Stimulated activated CD8-positive, alpha-beta memory T cell treated with anti-CD3 and anti-CD28 coated beads, Interleukin-4, amount 100 ng/mL, for 1 hour (primary cell): Measurements from ENCODE around the gene SLCO1B3.

ENCODE experiments used
- DNase-seq, 2 donors: peaks; one replicate each; pipeline ENCODE4 v3.0.0-alpha.2; 2020; ENCODE audit warnings: low read depth in 2 of 2, low spot score in 1 of 2

The SLCO1B3 gene

DNA sequence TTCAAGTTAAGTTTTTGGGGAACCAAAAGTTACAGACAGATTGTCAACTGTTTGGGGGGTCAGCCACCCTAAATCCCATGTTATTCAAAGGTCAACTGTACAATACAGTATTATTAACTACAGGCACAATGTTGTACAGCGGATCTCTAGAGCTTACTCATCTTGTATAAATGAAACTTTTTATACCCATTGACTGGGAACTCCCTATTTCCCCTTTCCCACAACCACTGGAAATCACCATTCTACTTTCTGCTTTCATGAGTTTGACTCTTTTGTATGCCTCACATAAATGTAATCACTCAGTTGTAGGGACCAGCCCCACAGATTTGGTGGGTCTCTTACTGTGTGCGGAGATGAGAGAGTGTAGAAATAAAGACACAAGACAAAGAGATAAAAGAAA is 57.8 kb downstream of the SLCO1B3 start:
- DNase-seq = no peak

DNA sequence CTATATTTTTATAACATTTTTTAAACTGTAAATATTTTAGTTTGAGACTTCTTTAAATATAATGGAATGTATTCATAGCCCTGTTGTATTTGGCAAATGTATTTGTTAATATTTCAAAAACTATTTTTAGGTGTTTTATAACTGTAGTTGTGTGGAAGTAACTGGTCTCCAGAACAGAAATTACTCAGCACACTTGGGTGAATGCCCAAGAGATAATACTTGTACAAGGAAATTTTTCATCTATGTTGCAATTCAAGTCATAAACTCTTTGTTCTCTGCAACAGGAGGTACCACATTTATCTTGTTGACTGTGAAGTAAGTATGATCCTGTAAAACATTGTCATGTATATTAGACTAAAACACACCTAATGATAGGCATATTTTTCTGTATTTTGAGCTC is 72.8 kb downstream of the SLCO1B3 start:
- DNase-seq = no peak

DNA sequence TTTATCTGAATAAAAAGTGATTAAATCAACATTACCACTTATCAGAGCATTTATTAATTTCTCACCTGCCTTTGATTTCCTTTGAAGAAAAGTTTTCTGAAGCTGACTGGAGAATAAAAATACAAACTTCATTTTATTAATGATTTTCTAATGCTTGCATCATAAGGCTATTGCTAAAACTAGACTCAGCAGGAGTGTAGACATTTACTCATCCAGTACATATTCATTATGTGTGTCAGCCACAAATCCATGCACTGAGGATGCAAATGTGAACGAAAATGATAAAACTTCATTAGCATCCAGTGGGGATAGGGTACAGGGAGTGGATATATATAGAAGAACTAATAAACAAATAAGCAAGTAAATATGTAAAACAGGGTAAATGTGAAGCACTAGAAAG is 74.6 kb downstream of the SLCO1B3 start:
- no peak for DNase-seq

DNA sequence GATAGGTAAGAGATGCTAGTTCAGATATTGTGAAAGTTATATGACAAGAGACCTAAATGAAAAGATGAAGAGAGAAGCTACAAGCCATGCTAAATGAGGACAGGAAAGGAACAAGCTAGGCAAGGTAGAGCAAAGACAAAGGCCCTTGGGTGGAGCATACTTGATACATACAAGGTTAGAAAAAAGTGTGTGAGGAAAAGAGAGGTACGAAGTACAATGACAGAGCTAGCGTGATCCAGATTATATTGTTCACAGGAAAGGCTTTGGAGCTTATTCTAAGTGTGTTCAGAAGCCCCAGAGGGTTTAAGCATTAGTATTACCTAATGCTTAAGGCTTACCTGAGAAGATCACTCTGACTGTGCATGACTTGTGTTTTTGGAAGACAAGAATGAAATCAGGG is 75.0 kb downstream of the SLCO1B3 start:
- DNase-seq = no peak

DNA sequence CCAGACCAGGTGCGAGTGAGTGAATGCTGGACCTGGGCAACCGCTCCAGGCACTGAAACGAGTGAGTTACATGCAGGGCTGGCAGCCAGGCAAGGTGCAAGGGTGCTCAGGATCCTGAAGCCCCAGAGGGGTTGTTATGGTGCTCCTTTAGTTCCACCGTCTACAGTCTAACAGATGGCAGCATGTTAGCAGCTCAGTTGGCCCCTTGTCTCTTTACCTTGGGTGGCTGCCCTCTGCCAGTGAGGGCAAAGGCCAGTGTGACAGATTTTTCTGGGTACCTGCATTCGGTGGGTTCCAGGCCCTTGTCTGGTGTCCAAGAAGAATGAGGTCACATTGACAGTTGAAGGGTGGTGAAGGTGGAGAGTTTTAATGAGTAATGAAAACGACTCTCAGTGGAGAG is 106.8 kb downstream of the SLCO1B3 start:
- DNase-seq = no peak

DNA sequence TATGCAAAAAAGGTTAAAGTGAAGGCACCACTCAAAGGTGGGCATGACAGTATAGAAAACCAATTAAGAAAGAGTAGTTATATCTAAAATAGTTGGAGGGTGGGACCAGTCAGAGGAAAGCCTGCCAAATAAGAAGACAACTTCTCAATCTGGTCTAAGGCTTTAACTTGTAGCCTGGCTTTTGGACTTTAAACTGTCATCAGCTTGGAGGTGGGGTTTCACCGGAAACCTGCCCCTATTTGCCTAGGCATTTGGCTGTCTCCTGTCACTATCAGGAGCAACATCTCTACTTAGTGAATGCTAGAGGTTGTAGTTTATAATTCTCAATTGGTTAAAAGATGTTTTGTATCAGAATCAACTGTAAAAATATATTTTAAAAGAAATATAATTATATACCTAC is 107.3 kb downstream of the SLCO1B3 start:
- DNase-seq = no peak

DNA sequence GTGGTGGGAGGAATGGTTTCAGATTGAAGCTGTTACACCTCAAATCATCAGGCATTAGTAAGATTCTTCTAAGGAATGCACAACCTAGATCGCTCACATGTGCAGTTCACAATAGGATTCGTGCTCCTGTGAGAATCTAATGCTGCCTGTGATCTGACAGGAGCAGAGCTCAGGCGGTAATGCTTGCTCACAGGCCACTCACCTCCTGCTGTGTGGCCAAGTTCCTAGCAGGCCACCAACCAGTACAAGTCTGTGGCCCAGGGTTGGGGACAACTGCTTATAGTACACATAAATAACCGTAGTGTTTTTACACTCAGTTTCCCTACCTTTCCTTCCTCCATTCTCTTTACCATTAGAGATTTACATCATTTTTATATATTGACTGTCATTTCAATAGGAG is 121.4 kb downstream of the SLCO1B3 start:
- DNase-seq = no peak

DNA sequence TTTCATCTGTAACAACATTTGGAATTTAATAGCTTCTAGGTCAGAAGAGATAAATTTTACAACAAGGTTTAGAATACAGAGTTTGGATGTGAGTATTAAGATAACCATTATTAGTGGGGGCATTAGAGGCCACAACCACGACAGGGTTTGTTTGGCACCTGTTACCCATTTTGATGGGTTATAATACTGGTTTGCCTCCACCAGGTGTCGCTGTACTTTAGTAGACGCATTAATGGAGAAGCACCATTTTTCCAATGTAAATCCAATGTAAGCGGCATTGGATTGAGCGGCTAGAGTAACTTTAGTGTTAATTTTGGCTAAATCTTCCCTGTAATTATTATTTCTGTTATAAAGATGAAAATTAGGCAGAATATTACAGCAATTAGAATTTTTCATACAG is 136.2 kb downstream of the SLCO1B3 start:
- DNase-seq = no peak

DNA sequence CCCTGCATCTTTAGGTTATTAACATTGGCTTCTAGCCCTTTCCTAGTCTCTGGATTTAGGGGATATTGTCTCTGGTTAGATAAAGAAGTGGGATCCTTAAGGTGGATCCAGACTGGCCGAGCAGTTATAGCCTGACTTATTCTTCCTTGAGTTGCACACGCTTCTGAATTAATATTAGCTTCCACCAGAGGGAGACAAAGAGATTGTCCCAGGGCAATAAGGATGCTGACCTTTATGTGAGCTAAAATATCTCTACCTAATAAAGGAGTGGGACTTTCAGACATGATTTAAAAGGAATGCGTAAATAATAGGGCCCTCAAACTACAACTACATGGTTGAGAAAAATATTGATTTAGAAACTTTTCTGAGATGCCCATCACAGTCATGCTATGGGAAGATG is 139.7 kb downstream of the SLCO1B3 start:
- no peak for DNase-seq

DNA sequence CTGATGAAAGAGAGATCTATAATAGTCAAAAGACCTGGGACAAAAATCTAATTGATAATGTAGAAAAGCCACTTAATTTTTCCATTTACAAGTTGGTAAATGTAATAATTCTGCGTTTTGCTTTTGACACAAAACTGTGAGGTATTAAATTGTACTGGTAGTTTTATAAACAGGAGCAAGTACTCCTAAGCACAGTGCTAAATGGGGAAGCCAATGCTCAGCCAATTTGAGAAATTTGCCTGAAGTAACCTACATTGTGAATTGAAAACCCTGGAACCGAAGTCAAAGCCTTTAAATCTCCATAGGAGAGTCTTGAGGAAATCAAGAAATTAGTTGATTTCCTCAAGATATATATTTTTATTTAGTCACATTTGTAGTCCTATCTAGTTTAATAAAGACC is 152.8 kb downstream of the SLCO1B3 start:
- no peak for DNase-seq

DNA sequence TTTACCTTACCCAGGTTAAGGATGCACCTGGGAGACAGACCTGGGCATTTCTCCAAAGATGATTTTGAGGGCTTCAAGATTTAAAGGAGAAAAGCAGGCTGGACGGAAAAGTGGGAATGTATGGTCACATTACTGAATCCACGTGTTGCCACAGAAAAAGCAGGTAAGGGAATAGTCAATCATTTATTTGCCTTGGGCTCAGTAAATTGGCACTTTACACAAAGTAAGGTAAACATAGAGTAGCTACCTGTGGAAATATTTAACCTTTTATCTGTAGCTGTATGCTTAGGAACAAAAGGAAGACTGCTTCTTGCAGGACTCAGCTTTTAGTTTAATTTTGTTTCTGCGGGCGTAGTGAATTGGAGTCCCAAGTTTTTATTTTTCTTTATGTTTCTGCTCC is 153.3 kb downstream of the SLCO1B3 start:
- no peak for DNase-seq
